ENCODE measurements around the gene BMP7.

BMP7 gene

DNA sequence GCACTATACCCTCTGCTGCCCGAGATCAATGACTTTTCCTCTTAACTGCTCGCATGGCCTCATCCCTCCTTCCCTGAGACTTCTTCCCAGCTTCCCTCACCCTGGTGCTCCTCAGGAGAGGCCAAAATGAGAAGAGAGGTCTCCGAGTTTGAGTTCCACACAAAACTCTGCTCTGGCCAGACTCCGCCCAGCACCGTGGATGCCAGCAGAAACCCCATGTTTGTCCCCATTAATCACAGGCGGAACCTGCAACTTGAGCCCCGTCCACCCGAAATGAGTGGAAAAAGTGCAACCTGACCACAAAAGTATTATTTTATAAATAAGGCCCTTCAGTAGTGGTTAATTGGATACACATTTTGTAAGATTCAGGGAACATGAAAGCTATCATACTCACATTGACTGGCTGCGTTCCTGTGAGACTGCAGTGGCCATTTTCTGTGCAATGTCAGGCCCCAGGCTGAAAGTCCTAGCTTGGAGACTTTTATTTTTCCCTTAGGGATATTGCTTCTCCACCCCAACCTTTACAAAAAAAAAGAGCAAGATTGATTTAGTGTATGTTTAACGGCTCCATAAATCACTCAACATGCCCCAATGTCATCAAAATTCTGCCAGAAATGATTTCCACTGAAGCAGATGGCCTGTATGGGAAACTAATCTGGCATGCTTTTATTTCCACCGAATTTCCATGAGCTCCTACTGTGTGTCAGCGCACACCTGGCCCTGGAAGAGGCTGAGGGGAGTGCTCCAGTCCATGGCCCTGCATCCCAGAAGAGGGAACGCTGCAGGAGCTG lies 134.6 kb downstream of the BMP7 start:
- DNase-seq, result no peak
- peaks cover 45% of the 10 kb centered on the region for H3K27me3 ChIP-seq (ENCODE audit: insufficient read depth, low read depth, severe bottlenecking)

DNA sequence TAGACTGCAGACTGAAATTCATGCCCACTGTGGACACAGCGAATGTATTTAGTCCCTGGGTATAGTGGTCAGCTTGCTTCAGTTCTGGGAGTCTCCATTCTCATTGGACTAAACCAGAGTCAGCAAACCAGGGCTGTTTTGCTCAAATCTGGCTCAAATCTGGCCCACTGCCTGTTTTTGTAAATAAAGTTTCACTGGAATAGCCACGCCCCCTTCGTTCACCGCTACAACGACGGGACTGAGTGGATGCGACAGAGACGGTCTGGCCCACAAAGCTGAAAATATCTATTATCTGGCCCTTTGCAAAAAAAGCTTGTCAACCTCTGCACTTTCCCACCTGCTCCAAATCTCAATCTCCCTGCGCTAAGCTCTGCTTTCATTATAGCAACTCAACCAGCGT lies 135.4 kb downstream of the BMP7 start:
- H3K27me3 ChIP-seq (ENCODE audit: insufficient read depth, low read depth, severe bottlenecking), result peaks cover 45% of the 10 kb centered on the region
- no peaks in the 10 kb centered on the region for H3K9me3 ChIP-seq (ENCODE audit: severe bottlenecking)
- no peak overlapping the region for H3K4me3 ChIP-seq (ENCODE audit: low read depth, low read length)
- no peak for DNase-seq
- TF ChIP-seq, protein P1, sequence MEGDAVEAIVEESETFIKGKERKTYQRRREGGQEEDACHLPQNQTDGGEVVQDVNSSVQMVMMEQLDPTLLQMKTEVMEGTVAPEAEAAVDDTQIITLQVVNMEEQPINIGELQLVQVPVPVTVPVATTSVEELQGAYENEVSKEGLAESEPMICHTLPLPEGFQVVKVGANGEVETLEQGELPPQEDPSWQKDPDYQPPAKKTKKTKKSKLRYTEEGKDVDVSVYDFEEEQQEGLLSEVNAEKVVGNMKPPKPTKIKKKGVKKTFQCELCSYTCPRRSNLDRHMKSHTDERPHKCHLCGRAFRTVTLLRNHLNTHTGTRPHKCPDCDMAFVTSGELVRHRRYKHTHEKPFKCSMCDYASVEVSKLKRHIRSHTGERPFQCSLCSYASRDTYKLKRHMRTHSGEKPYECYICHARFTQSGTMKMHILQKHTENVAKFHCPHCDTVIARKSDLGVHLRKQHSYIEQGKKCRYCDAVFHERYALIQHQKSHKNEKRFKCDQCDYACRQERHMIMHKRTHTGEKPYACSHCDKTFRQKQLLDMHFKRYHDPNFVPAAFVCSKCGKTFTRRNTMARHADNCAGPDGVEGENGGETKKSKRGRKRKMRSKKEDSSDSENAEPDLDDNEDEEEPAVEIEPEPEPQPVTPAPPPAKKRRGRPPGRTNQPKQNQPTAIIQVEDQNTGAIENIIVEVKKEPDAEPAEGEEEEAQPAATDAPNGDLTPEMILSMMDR (IDR thresholded peaks at IDR 0.05; ENCODE audit: low read depth, low read length), result no peak
- H3K36me3 ChIP-seq, result no peaks in the 10 kb centered on the region
- H3K27ac ChIP-seq, result no peak overlapping the region

More for the DNA sequence above, 134.6 kb downstream of the BMP7 start:
- Histone ChIP-seq H3K27ac (no peak overlapping the region), H3K9me3 (ENCODE audit: severe bottlenecking) (no peaks in the 10 kb centered on the region), H3K4me3 (ENCODE audit: low read depth, low read length) (no peak overlapping the region), H3K36me3 (no peaks in the 10 kb centered on the region)
- TF ChIP-seq, protein P1 (IDR thresholded peaks at IDR 0.05; ENCODE audit: low read depth, low read length), result no peak

DNA sequence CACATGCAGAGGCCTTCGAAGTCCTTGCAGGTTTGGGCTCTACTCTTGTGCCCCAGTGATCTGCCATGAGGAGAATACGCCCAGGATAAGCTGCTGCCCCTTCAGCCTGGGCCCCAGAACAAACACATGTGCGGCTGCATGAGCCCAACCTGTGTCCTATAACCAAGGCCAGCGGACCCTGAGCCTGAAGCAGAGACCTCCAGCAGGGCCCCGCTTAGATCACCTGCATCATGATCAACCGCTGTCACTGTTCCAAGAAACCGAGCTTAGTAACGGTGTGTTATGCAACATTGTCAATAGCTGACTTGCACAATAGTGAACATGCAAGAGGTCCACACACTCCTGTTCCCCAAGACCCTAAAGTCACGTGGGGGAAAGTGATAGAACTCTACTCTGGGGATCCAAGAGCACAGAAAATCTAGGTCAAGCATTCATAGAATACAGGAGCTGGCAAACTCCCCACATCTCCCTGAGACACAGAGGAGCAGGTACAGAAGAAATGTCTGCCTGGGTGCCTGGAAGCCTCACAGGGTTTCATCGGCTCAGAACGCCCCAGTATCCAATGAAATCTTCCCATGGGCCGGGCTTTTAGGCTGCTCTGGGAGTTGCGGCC lies 136.2 kb downstream of the BMP7 start:
- Histone ChIP-seq H3K36me3 (no peaks in the 10 kb centered on the region), H3K9me3 (ENCODE audit: severe bottlenecking) (no peaks in the 10 kb centered on the region), H3K27ac (no peak overlapping the region), H3K4me3 (ENCODE audit: low read depth, low read length) (no peak overlapping the region), H3K27me3 (ENCODE audit: insufficient read depth, low read depth, severe bottlenecking) (peaks cover 45% of the 10 kb centered on the region)
- TF ChIP-seq, protein P1 (IDR thresholded peaks at IDR 0.05; ENCODE audit: low read depth, low read length), result no peak
- no peak for DNase-seq

DNA sequence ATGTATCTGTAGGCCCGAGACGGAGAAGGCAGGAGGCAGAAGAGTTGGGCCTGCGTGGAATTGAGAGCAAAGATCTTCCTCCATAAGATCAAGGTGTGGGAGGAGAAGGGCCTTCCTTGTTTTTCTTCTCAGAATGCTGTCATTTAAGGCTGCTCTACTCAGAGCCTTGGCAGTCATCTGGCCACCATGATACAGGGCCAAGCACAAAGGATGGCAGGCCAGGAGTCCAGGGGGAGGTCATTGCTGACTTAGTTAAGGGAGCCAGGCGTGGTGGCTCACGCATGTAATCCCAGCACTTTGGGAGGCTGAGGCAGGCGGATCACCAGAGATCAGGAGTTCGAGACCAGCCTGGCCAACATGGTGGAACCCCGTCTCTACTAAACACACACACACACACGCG lies 137.1 kb downstream of the BMP7 start:
- TF ChIP-seq, protein P1 (IDR thresholded peaks at IDR 0.05; ENCODE audit: low read depth, low read length), result no peak
- peaks cover 39% of the 10 kb centered on the region for H3K27me3 ChIP-seq (ENCODE audit: insufficient read depth, low read depth, severe bottlenecking)
- H3K9me3 ChIP-seq (ENCODE audit: severe bottlenecking), result no peaks in the 10 kb centered on the region

DNA sequence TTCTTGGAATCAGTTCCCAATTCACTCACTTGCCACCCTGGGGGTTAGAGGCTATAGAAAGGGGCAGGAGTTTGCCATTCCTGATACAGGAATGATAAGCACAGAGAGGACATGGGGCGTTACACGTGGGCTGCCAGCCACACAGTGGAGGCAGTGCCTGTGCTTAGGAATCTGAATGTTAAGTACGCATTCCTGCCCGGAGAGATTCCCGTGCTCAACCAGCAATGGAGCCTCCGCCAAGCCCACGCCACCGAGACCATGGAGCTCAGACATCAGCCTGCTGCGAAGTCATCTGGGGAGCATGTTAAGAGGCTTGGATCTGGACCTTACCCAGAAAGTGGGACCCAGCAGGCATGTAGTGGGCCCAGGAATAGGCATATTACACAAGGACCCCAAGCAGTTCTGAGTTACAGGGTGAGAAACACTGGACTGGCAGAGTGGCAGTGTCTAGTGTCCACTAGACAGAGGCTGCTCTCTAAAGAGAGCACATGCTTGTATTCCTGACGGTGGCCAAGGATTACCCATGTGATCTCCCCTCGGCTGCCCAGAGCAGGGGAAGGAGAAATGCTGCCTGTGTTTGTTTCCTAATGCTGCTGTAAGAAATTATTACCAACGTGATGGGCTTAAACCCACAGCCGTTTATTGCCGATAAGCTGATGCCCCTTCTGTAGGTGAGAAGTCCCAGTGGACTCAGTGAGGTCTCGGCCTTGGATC lies 138.2 kb downstream of the BMP7 start:
- Histone ChIP-seq H3K27ac (no peak overlapping the region), H3K4me3 (ENCODE audit: low read depth, low read length) (no peak overlapping the region), H3K27me3 (ENCODE audit: insufficient read depth, low read depth, severe bottlenecking) (peaks cover 33% of the 10 kb centered on the region), H3K36me3 (no peaks in the 10 kb centered on the region), H3K9me3 (ENCODE audit: severe bottlenecking) (no peaks in the 10 kb centered on the region)
- TF ChIP-seq, protein P1 (IDR thresholded peaks at IDR 0.05; ENCODE audit: low read depth, low read length), result no peak
- DNase-seq, result no peak

More for the DNA sequence above, 137.1 kb downstream of the BMP7 start:
- no peak for DNase-seq
- Histone ChIP-seq H3K27ac (no peak overlapping the region), H3K4me3 (ENCODE audit: low read depth, low read length) (no peak overlapping the region), H3K36me3 (no peaks in the 10 kb centered on the region)

Data from WERI-Rb-1 (cell line).